Heart left ventricle (tissue), 16 donors: ENCODE data around the gene TRAK1. TPM values are rescaled to one million over a fixed set of nuclear protein-coding genes. Genes with fewer than 3 reads are reported as not detected.

Source experiments
- ATAC-seq, 4 donors: fragments of 200-7000 bp; cut with Tn5 transposase; one replicate each; pipeline ENCODE4 v1.9.1; 2020 to 2022; ENCODE audit warnings: moderate library complexity in 4 of 4, mild to moderate bottlenecking in 3 of 4, moderate number of reproducible peaks in 1 of 4
- DNase-seq, 5 donors: peaks; one replicate each; pipeline ENCODE4 v3.0.0-alpha.2; 2020
- H3K27ac ChIP-seq, 12 donors: fragments of 200-600 bp; sonication (generic) in 4 of 12; one replicate each; pipeline versions ENCODE4 v1.5.0 to v1.8.0; 2016 to 2022; ENCODE audit warnings: mild to moderate bottlenecking in 2 of 12
- H3K27me3 ChIP-seq, 9 donors: fragments of 200-600 bp; sonication (generic) in 2 of 9; one replicate each; pipeline versions ENCODE4 v1.5.1 to v1.8.0; 2016 to 2022; ENCODE audit warnings: mild to moderate bottlenecking in 3 of 9
- H3K36me3 ChIP-seq, 9 donors: fragments of 200-600 bp; sonication (generic) in 2 of 9; one replicate each; pipeline versions ENCODE4 v1.5.0 to v1.8.0; 2018 to 2022; ENCODE audit warnings: mild to moderate bottlenecking in 2 of 9
- H3K4me1 ChIP-seq, 12 donors: fragments of 200-600 bp; sonication (generic) in 4 of 12; one replicate each; pipeline versions ENCODE4 v1.5.0 to v1.8.0; 2016 to 2022; ENCODE audit warnings: mild to moderate bottlenecking in 3 of 12
- H3K4me3 ChIP-seq, 12 donors: fragments of 200-600 bp; sonication (generic) in 4 of 12; one replicate each; pipeline versions ENCODE4 v1.5.0 to v1.8.0; 2017 to 2022; ENCODE audit warnings: mild to moderate bottlenecking in 9 of 12, moderate library complexity in 4 of 12
- H3K9me3 ChIP-seq, 12 donors: fragments of 200-600 bp; sonication (generic) in 4 of 12; one replicate each; pipeline versions ENCODE4 v1.5.0 to v1.8.0; 2016 to 2022; ENCODE audit warnings: mild to moderate bottlenecking in 1 of 12
- CTCF ChIP-seq, 12 donors: fragments of 200-600 bp; sonication (generic) in 4 of 12; IDR thresholded peaks; one replicate each; pipeline versions ENCODE4 v1.5.0 to v1.8.0; 2018 to 2022; ENCODE audit warnings: antibody characterized with exemption in 12 of 12, mild to moderate bottlenecking in 5 of 12
- POLR2A ChIP-seq, 2 donors: fragments of 450-650 bp; IDR thresholded peaks; one replicate each; pipeline ENCODE4 v1.6.1; 2017; ENCODE audit warnings: antibody characterized with exemption in 2 of 2, mild to moderate bottlenecking in 2 of 2, moderate library complexity in 2 of 2
- WGBS, 4 donors: extraction: QIAGEN DNeasy Blood & Tissue Kit in 2 of 4; methylation state at CpG; one replicate each; pipeline versions ENCODE4 v1.1.5 to v1.1.7; 2013 to 2018; 5-methylcytosine and 5-hydroxymethylcytosine counted together
- intact Hi-C, 10 donors: fragments of 100-400 bp; cut with DNase I; formaldehyde crosslinking; loops; one replicate each; pipeline versions ENCODE4 v1.11.1 to v1.14.2; 2022
- polyA plus RNA-seq, 2 donors: library from polyadenylated mRNA; stranded (reverse); fragments of 200-250 nt; gene quantifications; one replicate each; pipeline ENCODE4 v1.2.3, GENCODE V29; 2013
- total RNA-seq, 9 donors: library from RNA; depleted of rRNA in 2 of 9; stranded (reverse); fragments of >200 nt in 2 of 9; fragmentation: NEBNext Ultra II Directional in 3 of 9; extraction: Animal tissue kit (Norgen Biotek cat#: 25700) in 3 of 9; gene quantifications; one replicate each; pipeline versions ENCODE4 v1.1.0 to v1.2.4, GENCODE V29; 2016 to 2023
- donor health status: ischemic (EF 13 %, LVEDD 7.1; RV severe dilation, severe dysfunction).
- donor health status: healthy with polysubstance abuse.
- donor health status: DM: no; HTN: yes; CAD: no.
- donor health status: DM: no; HTN: no; CAD: no.
- donor health status: ischemic (EF 25% LVEDD 6.9; RV normal size, moderate dysfunction).
- donor health status: ischemic (EF 25% LVEDD 5.7; RV mildly dilated, moderate dysfunction).
- donor health status: healthy.
- donor health status: DM: yes; HTN: yes; CAD: no.
- donor health status: ischemic (EF 35%, LVEDD 5.7; RV mildly dilated, moderate dysfunction).
- donor health status: nonischemic (EF 11% LVEDD 7.7; RV severe dilation, severe dysfunction).
- donor health status: DM: yes; HTN: yes; CAD: no.
- donor health status: PGD.
- donor health status: ischemic (EF 29% LVEDD 5.4; RV normal size, mild dysfunction).
- donor health status: nonischemic (EF 23%, LVEDD 6.1; RV moderate dilation, normal function).

The TRAK1 gene
- total and polyA plus RNA-seq, 11 donors, result 53.3 to 364 (median 250) TPM

- Histone ChIP-seq H3K9me3 (no peaks in the 10 kb centered on the region), H3K4me1 (peaks cover 0 to 71% (median 38%) of the 10 kb centered on the region in 12 donors), H3K27me3 (no peaks in the 10 kb centered on the region), H3K36me3 (no peaks in the 10 kb centered on the region), H3K4me3 (no peak overlapping the region), H3K27ac (peak overlapping the region in 1 of 12 donors; percentile 41)
- DNase-seq (no peak), ATAC-seq (no peak)
- WGBS, 4 donors, result 84 to 87% (median 85%) methylated on average over 5 of the region's 5 CpGs
- no peak for TF ChIP-seq POLR2A (IDR thresholded peaks at IDR 0.05)
- intact Hi-C loops, result no loop called here
Measured at GRCh38 chr3:42152193-42152592, 61.0 kb downstream of the TRAK1 start.

GRCh38 chr3:42153039-42153438 is 61.9 kb downstream of the TRAK1 start:
- H3K4me3 ChIP-seq, result no peak overlapping the region
- WGBS, 4 donors, result 35 to 53% (median 44%) methylated on average over 4 of the region's 4 CpGs
- no peaks in the 10 kb centered on the region for H3K27me3 ChIP-seq
- H3K9me3 ChIP-seq, result no peaks in the 10 kb centered on the region
- H3K27ac ChIP-seq, result peak overlapping the region in 1 of 12 donors; percentile 41
- DNase-seq, result no peak
- intact Hi-C loops, result no loop called here
- peaks cover 0 to 71% (median 38%) of the 10 kb centered on the region in 12 donors for H3K4me1 ChIP-seq
- TF ChIP-seq POLR2A (IDR thresholded peaks at IDR 0.05), result no peak
- TF ChIP-seq CTCF (IDR thresholded peaks at IDR 0.05), result no peak
- no peaks in the 10 kb centered on the region for H3K36me3 ChIP-seq
- peak in 3 of 4 donors; percentile 30 to 59 (median 49) for ATAC-seq

GRCh38 chr3:42157540-42158538 is 66.7 kb downstream of the TRAK1 start:
- Histone ChIP-seq H3K27ac (no peak overlapping the region), H3K27me3 (no peaks in the 10 kb centered on the region), H3K9me3 (no peaks in the 10 kb centered on the region), H3K4me1 (peaks cover 6 to 70% (median 42%) of the 10 kb centered on the region in 12 donors), H3K4me3 (no peak overlapping the region), H3K36me3 (no peaks in the 10 kb centered on the region)
- WGBS, 4 donors, result 74 to 80% (median 77%) methylated on average over 8 of the region's 8 CpGs
- intact Hi-C loops, result loop anchor here in 1 of 10 donors (5.0 kb wide), 1 partner anchor 36 kb away; no protein-coding TSS in a partner anchor
- no peak for TF ChIP-seq CTCF (IDR thresholded peaks at IDR 0.05)
- no peak for TF ChIP-seq POLR2A (IDR thresholded peaks at IDR 0.05)
- ATAC-seq, result no peak
- DNase-seq, result no peak

- intact Hi-C loops, result loop anchor here in 1 of 10 donors (5.0 kb wide), 1 partner anchor 37 kb away; no protein-coding TSS in a partner anchor
- ATAC-seq (no peak), DNase-seq (no peak)
- Histone ChIP-seq H3K27me3 (no peaks in the 10 kb centered on the region), H3K27ac (peak overlapping the region in 2 of 12 donors; percentile 0 to 55), H3K9me3 (no peaks in the 10 kb centered on the region), H3K36me3 (no peaks in the 10 kb centered on the region), H3K4me3 (no peak overlapping the region), H3K4me1 (peaks cover 6 to 72% (median 46%) of the 10 kb centered on the region in 12 donors)
- TF ChIP-seq CTCF (IDR thresholded peaks at IDR 0.05) (no peak), POLR2A (IDR thresholded peaks at IDR 0.05) (no peak)
- WGBS, 4 donors, result 63 to 68% (median 65%) methylated on average over 8 of the region's 8 CpGs
Measured at GRCh38 chr3:42159147-42159546, 68.0 kb downstream of the TRAK1 start.
